IMR-90 (cell line): ENCODE data around the gene CTIF. TPM values are rescaled to one million over a fixed set of nuclear protein-coding genes. Genes with fewer than 3 reads are reported as not detected.

ENCODE experiments used
- ATAC-seq: fragments of 200-7000 bp; cut with Tn5 transposase; 2 replicates; pipeline ENCODE4 v1.9.1; 2020; ENCODE audit warnings: low read depth, mild to moderate bottlenecking, moderate library complexity
- BruUV-seq: library from RNA; stranded (reverse); fragments of 400-500 nt; replicated peaks from 2 replicates; lab custom pipeline; 2021; lab: Mats Ljungman, UMichigan
- CTCF ChIA-PET: fragments of 300-600 bp; formaldehyde crosslinking; extraction: SDS; loops from one replicate; lab custom pipeline; 2021; ENCODE audit warnings: antibody characterized with exemption; lab: Yijun Ruan, JAX
- POLR2A ChIA-PET: fragments of 300-600 bp; sonication (Branson Sonifier 250); formaldehyde crosslinking; loops from one replicate; lab custom pipeline; 2022; ENCODE audit warnings: antibody characterized with exemption; ENCODE audit not compliant: unreplicated experiment; lab: Charles Lee
- DNase-seq: peaks from one replicate; pipeline ENCODE4 v3.0.0; 2013
- H2AFZ ChIP-seq: replicated peaks from 2 replicates; pipeline ENCODE3; 2013; ENCODE audit warnings: low read length, mild to moderate bottlenecking; ENCODE audit not compliant: poor library complexity
- H2AK5ac ChIP-seq: 2 replicates; pipeline ENCODE4 v1.6.1; 2013; ENCODE audit warnings: low read depth, low read length, inconsistent platforms
- H2AK9ac ChIP-seq: replicated peaks from 2 replicates; pipeline ENCODE3; 2013; ENCODE audit warnings: mild to moderate bottlenecking, low read depth, low read length, moderate library complexity; ENCODE audit not compliant: poor library complexity
- H2BK120ac ChIP-seq: 2 replicates; pipeline ENCODE4 v1.6.1; 2013; ENCODE audit warnings: low read depth, low read length, inconsistent platforms
- H2BK15ac ChIP-seq: 3 replicates; pipeline ENCODE4 v1.6.1; 2013; ENCODE audit warnings: low read depth, low read length, inconsistent platforms
- H2BK20ac ChIP-seq: 2 replicates; pipeline ENCODE4 v1.6.1; 2013; ENCODE audit warnings: low read depth, mild to moderate bottlenecking, inconsistent platforms, low read length, moderate library complexity
- H2BK5ac ChIP-seq: 2 replicates; pipeline ENCODE4 v1.6.1; 2013; ENCODE audit warnings: mild to moderate bottlenecking, low read depth, low read length, inconsistent platforms; ENCODE audit not compliant: poor library complexity, severe bottlenecking
- H3K14ac ChIP-seq: replicated peaks from 2 replicates; pipeline ENCODE4 v1.6.1; 2013; ENCODE audit warnings: low read depth, low read length, inconsistent platforms
- H3K18ac ChIP-seq: 2 replicates; pipeline ENCODE4 v1.6.1; 2013; ENCODE audit warnings: low read depth, low read length, control low read depth
- H3K23ac ChIP-seq: 2 replicates; pipeline ENCODE4 v1.6.1; 2013; ENCODE audit warnings: low read depth, low read length, inconsistent platforms
- H3K27ac ChIP-seq: 2 replicates; pipeline ENCODE4 v1.5.1; 2013; ENCODE audit warnings: mild to moderate bottlenecking, control low read depth, low read length; ENCODE audit not compliant: insufficient read depth
- H3K27me3 ChIP-seq: 2 replicates; pipeline ENCODE4 v1.6.1; 2013; ENCODE audit warnings: low read length; ENCODE audit not compliant: control insufficient read depth, insufficient read depth
- H3K36me3 ChIP-seq: 2 replicates; pipeline ENCODE4 v1.6.1; 2013; ENCODE audit warnings: low read length, mixed read lengths; ENCODE audit not compliant: control insufficient read depth, insufficient read depth
- H3K4ac ChIP-seq: 2 replicates; pipeline ENCODE4 v1.6.1; 2013; ENCODE audit warnings: low read depth, low read length, inconsistent platforms
- H3K4me1 ChIP-seq: 2 replicates; pipeline ENCODE4 v1.6.1; 2013; ENCODE audit warnings: low read length, mixed read lengths; ENCODE audit not compliant: control insufficient read depth, insufficient read depth
- H3K4me2 ChIP-seq: 2 replicates; pipeline ENCODE4 v1.6.1; 2013; ENCODE audit warnings: low read depth, mild to moderate bottlenecking, control low read depth, low read length, moderate library complexity
- H3K4me3 ChIP-seq: 2 replicates; pipeline ENCODE4 v1.5.1; 2013; ENCODE audit warnings: low read depth, mild to moderate bottlenecking, control low read depth, low read length, moderate library complexity; ENCODE audit not compliant: insufficient read depth
- H3K56ac ChIP-seq: 2 replicates; pipeline ENCODE4 v1.6.1; 2013; ENCODE audit warnings: low read length, inconsistent platforms; ENCODE audit not compliant: insufficient read depth; ENCODE audit errors: extremely low read depth
- H3K79me1 ChIP-seq, 2 experiments: 2 replicates each; pipeline ENCODE4 v1.6.1; 2013; ENCODE audit warnings: low read length in 2 of 2, inconsistent platforms in 1 of 2, low read depth in 1 of 2
- H3K9ac ChIP-seq: 2 replicates; pipeline ENCODE4 v1.6.1; 2013; ENCODE audit warnings: low read depth, low read length, control low read depth
- H3K9me1 ChIP-seq: 2 replicates; pipeline ENCODE4 v1.6.1; 2013; ENCODE audit warnings: low read length, inconsistent platforms; ENCODE audit not compliant: insufficient read depth
- H3K9me3 ChIP-seq: 2 replicates; pipeline ENCODE4 v1.6.1; 2013; ENCODE audit warnings: low read length; ENCODE audit not compliant: control insufficient read depth, insufficient read depth
- H4K20me1 ChIP-seq: 2 replicates; pipeline ENCODE4 v1.6.1; 2013; ENCODE audit warnings: low read length, inconsistent platforms; ENCODE audit not compliant: insufficient read depth
- H4K5ac ChIP-seq: 2 replicates; pipeline ENCODE4 v1.6.1; 2013; ENCODE audit warnings: mild to moderate bottlenecking, low read depth, low read length, control low read depth
- H4K8ac ChIP-seq, 2 experiments: 2 replicates each; pipeline ENCODE4 v1.6.1; 2013; ENCODE audit warnings: low read depth in 2 of 2, low read length in 2 of 2, control low read depth in 1 of 2, inconsistent platforms in 1 of 2
- H4K91ac ChIP-seq: 2 replicates; pipeline ENCODE4 v1.6.1; 2013; ENCODE audit warnings: low read depth, low read length, inconsistent platforms; ENCODE audit not compliant: insufficient read depth
- BHLHE40 ChIP-seq: fragments of 150-350 bp; IDR thresholded peaks from 2 replicates; pipeline ENCODE4 v1.6.1; 2016; ENCODE audit warnings: mild to moderate bottlenecking, low read depth, low read length
- CEBPB ChIP-seq: IDR thresholded peaks from 2 replicates; pipeline ENCODE4 v1.6.1; 2012; ENCODE audit warnings: low read depth, low read length, improper control_type of control experiment
- ELK1 ChIP-seq: fragments of 150-350 bp; IDR thresholded peaks from 2 replicates; pipeline ENCODE4 v1.6.1; 2016; ENCODE audit warnings: low read depth, mild to moderate bottlenecking, low read length, moderate library complexity, borderline replicate concordance
- FOS ChIP-seq: fragments of 150-350 bp; IDR thresholded peaks from 2 replicates; pipeline ENCODE4 v1.6.1; 2016; ENCODE audit warnings: low read depth, low read length
- MAFK ChIP-seq: IDR thresholded peaks from 2 replicates; pipeline ENCODE4 v1.6.1; 2012; ENCODE audit warnings: low read depth, low read length, improper control_type of control experiment
- MAZ ChIP-seq: IDR thresholded peaks from 2 replicates; pipeline ENCODE4 v1.6.1; 2012; ENCODE audit warnings: low read depth, mild to moderate bottlenecking, low read length, improper control_type of control experiment, moderate library complexity, borderline replicate concordance
- NFE2L2 ChIP-seq: fragments of 150-350 bp; IDR thresholded peaks from 2 replicates; pipeline ENCODE4 v1.6.1; 2016; ENCODE audit warnings: low read depth, mild to moderate bottlenecking, low read length
- POLR2A ChIP-seq: IDR thresholded peaks from 2 replicates; pipeline ENCODE4 v1.6.1; 2012; ENCODE audit warnings: mild to moderate bottlenecking, low read depth, low read length
- RAD21 ChIP-seq: IDR thresholded peaks from 2 replicates; pipeline ENCODE4 v1.6.1; 2012; ENCODE audit warnings: low read length, improper control_type of control experiment
- RCOR1 ChIP-seq: IDR thresholded peaks from 2 replicates; pipeline ENCODE4 v1.6.1; 2012; ENCODE audit warnings: mild to moderate bottlenecking, low read length, improper control_type of control experiment; ENCODE audit not compliant: insufficient replicate concordance
- RFX5 ChIP-seq: IDR thresholded peaks from 2 replicates; pipeline ENCODE4 v1.8.0; 2012; ENCODE audit warnings: low read depth, mild to moderate bottlenecking, low read length, moderate library complexity
- SMC3 ChIP-seq: fragments of 150-350 bp; IDR thresholded peaks from 2 replicates; pipeline ENCODE4 v1.6.1; 2016; ENCODE audit warnings: low read depth, mild to moderate bottlenecking, antibody characterized with exemption, low read length, moderate library complexity
- USF2 ChIP-seq: fragments of 150-350 bp; IDR thresholded peaks from 2 replicates; pipeline ENCODE4 v1.6.1; 2017; ENCODE audit warnings: mild to moderate bottlenecking, antibody characterized with exemption, low read length, low read depth
- WGBS, 2 experiments: methylation state at CpG; one replicate each; pipeline versions ENCODE4 v1.1.5 to v1.1.7; 2013; ENCODE audit warnings: missing lambda C conversion rate in 2 of 2; ENCODE audit not compliant: insufficient read length in 1 of 2; ENCODE audit errors: extremely low coverage in 2 of 2; 5-methylcytosine and 5-hydroxymethylcytosine counted together
- dilution Hi-C: fragments of 300-500 bp; cut with HindIII; formaldehyde crosslinking; loops from one replicate; pipeline ENCODE4 v1.14.3; 2018; ENCODE audit warnings: low sequenced_read_pairs; ENCODE audit not compliant: unreplicated experiment
- in situ Hi-C: fragments of 300-500 bp; cut with MboI; formaldehyde crosslinking; loops from 3 replicates; pipeline ENCODE4 v1.14.3; 2019; ENCODE audit warnings: low sequenced_read_pairs, inconsistent platforms, mixed read lengths
- intact Hi-C: fragments of 100-400 bp; cut with micrococcal nuclease; formaldehyde crosslinking; loops from 2 replicates; pipeline ENCODE4 v1.10.0; 2022
- polyA plus RNA-seq, 3 experiments: library from polyadenylated mRNA; depleted of rRNA; stranded (reverse); fragments of >200 nt; gene quantifications; 2 replicates each; pipeline ENCODE4 v1.2.3, GENCODE V29; 2012; ENCODE audit warnings: low replicate concordance in 1 of 3
- total RNA-seq: library from RNA; depleted of rRNA; stranded (reverse); fragments of >200 nt; gene quantifications from 2 replicates; pipeline ENCODE4 v1.2.3, GENCODE V29; 2012
- TF ChIP-seq, protein P1 (sequence below): conservative IDR thresholded peaks from 2 replicates; pipeline ENCODE4 v1.5.1; 2012; ENCODE audit warnings: mild to moderate bottlenecking, low read depth, low read length, improper control_type of control experiment

CTIF gene
- total and polyA plus RNA-seq, 2 of the 4 experiments (the other 2 are of a cell fraction), result 25.1 to 57.0 TPM

- H3K79me1 ChIP-seq, result peaks cover 27 to 75% of the 10 kb centered on the region in 2 experiments; a peak in 3 of 4 replicates
- ChIA-PET CTCF (no interaction called here), POLR2A (no interaction called here)
- H2AK9ac ChIP-seq, result no peak overlapping the region
- H2AFZ ChIP-seq, result no peak overlapping the region
- H3K14ac ChIP-seq, result no peak overlapping the region
- H3K18ac ChIP-seq, result no peak overlapping the region
- no peak overlapping the region for H3K4ac ChIP-seq
- TF ChIP-seq MAZ, result no peak
- no peak for TF ChIP-seq CEBPB
- no peak for TF ChIP-seq FOS
- no peak for TF ChIP-seq POLR2A
- no peak for TF ChIP-seq RCOR1
- TF ChIP-seq, protein P1, sequence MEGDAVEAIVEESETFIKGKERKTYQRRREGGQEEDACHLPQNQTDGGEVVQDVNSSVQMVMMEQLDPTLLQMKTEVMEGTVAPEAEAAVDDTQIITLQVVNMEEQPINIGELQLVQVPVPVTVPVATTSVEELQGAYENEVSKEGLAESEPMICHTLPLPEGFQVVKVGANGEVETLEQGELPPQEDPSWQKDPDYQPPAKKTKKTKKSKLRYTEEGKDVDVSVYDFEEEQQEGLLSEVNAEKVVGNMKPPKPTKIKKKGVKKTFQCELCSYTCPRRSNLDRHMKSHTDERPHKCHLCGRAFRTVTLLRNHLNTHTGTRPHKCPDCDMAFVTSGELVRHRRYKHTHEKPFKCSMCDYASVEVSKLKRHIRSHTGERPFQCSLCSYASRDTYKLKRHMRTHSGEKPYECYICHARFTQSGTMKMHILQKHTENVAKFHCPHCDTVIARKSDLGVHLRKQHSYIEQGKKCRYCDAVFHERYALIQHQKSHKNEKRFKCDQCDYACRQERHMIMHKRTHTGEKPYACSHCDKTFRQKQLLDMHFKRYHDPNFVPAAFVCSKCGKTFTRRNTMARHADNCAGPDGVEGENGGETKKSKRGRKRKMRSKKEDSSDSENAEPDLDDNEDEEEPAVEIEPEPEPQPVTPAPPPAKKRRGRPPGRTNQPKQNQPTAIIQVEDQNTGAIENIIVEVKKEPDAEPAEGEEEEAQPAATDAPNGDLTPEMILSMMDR, result no peak
- no peak for TF ChIP-seq BHLHE40
- no peak for TF ChIP-seq NFE2L2
- no peak for TF ChIP-seq RFX5
- TF ChIP-seq MAFK, result no peak
- TF ChIP-seq SMC3, result no peak
- no peak for TF ChIP-seq RAD21
- no peak for TF ChIP-seq ELK1
- no peak for TF ChIP-seq USF2
- H2BK15ac ChIP-seq, result no peak overlapping the region
- peaks cover 26% of the 10 kb centered on the region for H4K20me1 ChIP-seq
- ATAC-seq (no peak), DNase-seq (no peak)
- in situ Hi-C loops (no loop called here), dilution Hi-C loops (no loop called here), intact Hi-C loops (no loop called here)
- peaks cover 43% of the 10 kb centered on the region for H3K36me3 ChIP-seq
- no peak overlapping the region for H2BK20ac ChIP-seq
- H3K4me1 ChIP-seq, result peaks cover 12% of the 10 kb centered on the region
- no peaks in the 10 kb centered on the region for H3K9me3 ChIP-seq
- H3K23ac ChIP-seq, result no peak overlapping the region
- no peak overlapping the region for H3K27ac ChIP-seq
- H2BK120ac ChIP-seq, result no peak overlapping the region
- no peak overlapping the region for H3K56ac ChIP-seq
- peaks cover 43% of the 10 kb centered on the region for H3K9me1 ChIP-seq
- H2AK5ac ChIP-seq, result no peak overlapping the region
- no peak overlapping the region for H3K4me2 ChIP-seq
- BruUV-seq, result no TSS peak
- no peak overlapping the region for H4K91ac ChIP-seq
- no CpG with 5 or more reads among the region's 11 CpGs for WGBS, 2 experiments
- no peak overlapping the region for H4K8ac ChIP-seq
- no peak overlapping the region for H3K4me3 ChIP-seq
- no peak overlapping the region for H3K9ac ChIP-seq
- H3K27me3 ChIP-seq, result no peaks in the 10 kb centered on the region
- no peak overlapping the region for H2BK5ac ChIP-seq
- no peak overlapping the region for H4K5ac ChIP-seq
Measured at GRCh38 chr18:48804856-48805610, 266.2 kb downstream of the CTIF start.
